IPS DF 19.7 (cell line): Measurements from ENCODE around the gene CTAGE1.

Source experiments
- DNase-seq: peaks from one replicate; pipeline ENCODE4 v3.0.0-alpha.2; 2013; ENCODE audit warnings: low read depth, low spot score

Gene CTAGE1

DNA sequence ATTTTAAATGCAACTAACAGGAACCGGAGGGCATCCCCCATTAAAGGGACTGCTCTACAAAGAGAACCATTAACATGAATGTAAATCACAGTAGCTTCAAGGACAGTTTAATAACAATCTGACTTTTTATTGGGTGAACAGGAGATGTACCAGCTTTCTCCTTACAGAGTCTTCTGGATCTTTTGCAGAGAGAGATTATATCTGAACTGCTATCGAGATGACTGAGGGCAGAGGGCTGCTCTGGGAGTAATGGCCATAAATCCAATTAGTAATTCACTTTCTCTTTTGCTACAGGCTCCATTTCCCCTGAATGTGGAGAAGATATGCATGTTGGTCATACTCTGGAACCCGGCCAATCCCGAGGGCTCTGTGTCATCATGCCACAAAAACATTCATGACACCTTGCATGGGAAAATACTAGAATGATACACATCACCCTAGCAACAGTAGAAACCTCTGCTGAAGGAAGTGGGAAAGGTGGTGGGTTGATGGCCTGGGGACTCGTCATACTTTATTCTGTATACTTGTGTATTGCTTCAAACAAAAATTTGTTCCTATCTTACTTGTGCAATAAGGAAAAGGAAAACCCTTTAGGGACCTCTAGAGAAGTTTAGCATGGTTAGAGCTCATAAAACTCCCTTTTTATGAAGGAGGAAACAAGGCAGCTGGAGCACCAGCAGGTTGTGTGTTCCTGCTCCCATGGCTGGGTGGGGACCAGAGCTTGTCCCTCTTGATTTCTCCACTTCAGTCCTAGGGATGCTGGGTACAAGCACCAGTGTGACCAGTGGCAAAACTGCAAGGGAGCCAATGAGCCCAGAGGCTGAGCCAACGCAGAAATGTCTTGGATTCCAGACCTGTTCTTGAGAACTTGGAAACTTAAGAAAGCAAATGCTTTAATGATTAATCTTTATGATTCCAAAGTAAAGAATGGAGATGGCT lies 26.0 kb downstream of the CTAGE1 start:
- DNase-seq = no peak

DNA sequence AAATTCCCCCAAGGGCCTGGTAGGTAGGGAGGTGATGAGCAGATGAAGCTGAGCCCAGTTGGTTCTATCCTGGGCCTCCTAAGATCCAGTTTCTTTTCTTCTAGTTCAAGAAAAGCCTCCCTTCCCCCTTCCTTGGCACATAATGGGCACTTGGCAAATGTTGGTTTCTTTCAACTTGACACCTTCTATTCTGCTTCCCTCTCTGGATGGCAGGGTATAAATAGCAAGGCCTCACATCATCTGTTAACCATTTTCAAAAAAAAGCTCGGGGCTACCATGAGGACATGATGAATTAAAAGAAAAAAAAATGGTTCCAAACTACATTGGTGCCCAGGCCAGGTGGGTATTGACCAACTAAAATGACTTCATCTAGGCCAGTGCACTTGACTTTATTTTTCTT lies 29.9 kb downstream of the CTAGE1 start:
- DNase-seq = no peak

DNA sequence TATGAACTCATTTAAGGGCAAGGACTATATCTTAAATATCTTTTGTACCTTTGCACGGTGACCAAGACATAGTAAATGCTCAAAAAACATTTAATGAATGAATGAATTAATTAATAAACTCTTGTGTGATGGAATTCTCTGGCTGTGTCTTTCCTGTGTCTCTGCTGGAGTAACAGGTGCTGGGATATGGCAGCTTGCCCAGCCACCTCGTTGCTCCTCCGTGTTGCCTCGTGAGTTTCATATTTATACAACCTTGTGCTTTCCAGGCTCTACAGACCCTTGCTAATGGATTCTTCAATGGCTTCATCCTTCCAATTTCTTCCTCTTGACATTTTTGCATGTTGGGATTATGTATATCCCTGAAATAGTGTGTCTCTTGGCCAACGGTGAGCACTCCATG lies 30.4 kb downstream of the CTAGE1 start:
- DNase-seq = no peak

DNA sequence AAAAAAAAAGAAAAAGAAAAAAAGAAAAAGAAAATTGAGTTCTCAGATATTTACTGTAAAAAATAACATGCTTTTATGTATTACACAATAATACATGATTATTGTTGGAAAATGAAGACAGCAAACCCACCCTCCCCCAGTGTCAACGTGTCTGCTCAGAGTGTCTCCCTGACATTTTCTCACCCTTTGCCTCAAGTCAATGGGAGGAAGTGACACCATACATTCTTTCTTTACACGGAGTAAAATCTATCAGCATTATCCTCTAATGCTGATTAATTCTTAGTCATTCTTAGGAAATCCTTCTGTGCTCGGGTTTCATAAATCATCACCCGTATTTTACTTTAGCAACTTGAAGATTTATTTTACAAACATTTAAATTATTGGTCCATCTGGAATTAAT lies 32.0 kb downstream of the CTAGE1 start:
- DNase-seq = no peak

DNA sequence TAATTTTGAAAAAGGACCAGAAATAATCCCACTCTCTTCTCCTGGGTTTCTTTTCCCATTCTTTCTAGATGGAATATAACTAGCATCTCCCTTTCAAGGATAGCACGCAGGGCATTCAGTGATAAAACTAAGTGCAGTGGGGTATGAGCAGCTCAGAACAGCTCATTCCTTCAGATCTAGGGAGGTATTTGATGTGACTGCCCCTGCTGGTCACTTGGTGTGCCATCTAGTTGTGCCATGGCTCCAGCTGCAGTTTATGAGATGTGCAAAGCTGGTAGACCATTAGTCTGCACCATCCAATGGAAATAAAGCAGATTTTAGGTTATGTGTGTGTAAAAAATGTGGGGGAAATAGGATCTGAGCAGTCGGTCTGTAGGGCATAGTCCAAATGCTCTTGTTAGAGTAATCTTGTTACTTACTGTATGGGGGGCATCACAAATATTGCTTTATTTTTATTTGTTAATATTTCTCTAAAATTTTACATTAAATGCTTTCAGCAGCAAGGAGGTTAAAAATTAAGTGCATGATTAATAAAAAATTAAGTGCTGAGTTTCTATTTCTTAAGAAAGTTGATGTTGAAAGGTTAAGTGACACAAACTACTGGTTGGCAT lies 38.9 kb downstream of the CTAGE1 start:
- DNase-seq = no peak

DNA sequence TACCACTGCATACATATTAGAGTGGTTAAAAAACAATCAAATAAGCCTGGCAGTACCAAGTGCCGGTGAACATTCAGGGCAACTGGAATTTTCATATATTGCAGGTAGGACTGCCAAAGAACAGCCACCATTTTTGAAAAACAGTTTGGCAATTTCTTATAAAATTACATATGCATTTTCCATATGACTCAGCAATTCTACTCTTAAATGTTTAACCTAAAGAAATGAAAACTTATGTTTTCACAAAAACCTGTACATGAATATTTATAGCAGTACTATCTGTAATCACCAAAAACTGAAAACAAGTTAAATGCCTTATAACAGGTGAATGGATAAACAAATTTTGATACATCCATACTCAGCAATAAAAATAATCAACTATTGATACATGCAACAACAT lies 39.9 kb downstream of the CTAGE1 start:
- no peak for DNase-seq

DNA sequence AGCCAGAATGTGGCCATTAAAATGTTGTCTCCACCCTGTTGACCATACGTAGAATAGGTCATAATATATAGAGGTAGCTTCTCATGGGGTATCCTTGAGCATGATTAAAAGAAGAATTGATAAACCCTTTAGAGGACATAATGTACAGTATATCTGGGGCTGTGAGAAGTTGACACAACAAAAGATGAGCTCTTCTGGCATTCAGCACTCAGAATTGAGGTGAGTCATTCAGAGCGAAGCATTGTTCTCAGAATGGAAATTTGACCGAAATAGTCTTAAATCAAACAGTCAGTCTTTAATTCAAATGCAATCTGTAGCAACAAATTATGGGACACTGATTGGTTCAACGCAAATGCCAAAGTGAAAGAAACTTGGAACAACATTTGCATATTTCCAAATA lies 47.3 kb downstream of the CTAGE1 start:
- DNase-seq = no peak

DNA sequence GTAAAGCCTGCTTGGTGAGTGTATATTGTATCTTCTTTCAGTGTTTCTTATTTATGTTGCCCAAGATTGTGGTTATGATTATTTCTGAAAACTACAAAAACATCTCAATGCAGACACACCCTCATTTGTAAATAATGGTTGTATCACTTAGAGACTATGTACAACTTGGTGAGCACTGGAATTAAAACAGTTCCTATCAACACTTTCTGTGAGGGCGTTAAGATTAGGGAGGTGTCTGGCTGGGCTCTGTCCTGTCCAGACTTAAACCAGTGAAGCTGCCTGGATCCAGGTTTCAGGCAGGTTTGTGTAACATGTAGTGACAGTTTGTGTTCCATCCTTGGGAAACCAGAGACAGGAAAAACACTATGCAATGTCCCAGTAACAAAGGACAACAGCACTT lies 49.7 kb downstream of the CTAGE1 start:
- DNase-seq = no peak

DNA sequence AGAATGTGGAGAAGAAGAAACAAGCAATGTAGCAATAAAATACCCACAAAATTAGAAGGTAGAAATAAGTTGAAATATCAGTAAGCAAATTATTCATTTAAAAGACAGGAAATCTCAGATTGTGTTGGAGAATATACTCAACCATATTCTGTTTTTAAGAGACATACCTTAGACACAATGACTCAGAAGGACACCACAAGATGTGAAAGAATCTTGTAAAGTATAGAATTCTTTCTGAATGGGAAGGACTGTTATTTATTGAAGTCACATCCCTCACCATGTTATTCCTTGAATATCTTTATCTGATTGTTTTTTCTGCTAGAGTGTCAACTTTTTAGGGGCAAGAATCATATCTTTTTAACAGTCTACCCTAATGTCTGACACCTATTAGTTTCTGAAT lies 50.4 kb downstream of the CTAGE1 start:
- DNase-seq = no peak

DNA sequence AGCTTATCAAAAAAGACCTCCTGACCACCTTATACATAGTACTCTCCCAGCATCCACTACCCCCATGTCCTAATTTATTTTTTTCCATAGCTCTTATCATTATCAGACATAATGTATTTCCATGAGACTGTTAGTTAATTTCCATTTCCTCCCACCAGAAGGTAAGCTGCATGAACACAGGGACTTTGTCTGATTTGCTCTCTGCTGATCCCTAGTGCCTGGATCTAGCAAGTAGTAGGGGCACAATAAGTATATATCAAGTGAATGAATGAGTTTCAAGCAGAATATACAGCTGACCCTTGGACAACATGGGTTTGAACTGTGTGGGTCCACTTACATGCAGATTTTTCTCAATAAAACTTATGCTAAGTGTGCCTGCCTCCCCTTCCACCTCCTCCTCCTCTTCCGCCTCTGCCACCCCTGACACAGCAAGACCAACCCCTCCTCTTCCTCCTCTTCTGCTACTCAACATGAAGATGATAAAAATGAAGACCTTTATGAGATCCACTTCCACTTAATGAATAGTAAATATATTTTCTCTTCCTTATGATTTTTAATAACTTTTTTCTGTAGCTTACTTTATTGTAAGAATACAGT lies 53.8 kb downstream of the CTAGE1 start:
- DNase-seq = no peak
